GM18867 (cell line): Measurements from ENCODE around the gene DDX54.
A peak's percentile ranks its signal among the peaks of the same experiment; 100 is the strongest.

Source experiments
- ATAC-seq: cut with Tn5 transposase; IDR thresholded peaks from one replicate; pipeline ENCODE4 v1.9.1; 2021; ENCODE audit warnings: mild to moderate bottlenecking, moderate library complexity; ENCODE audit not compliant: unreplicated experiment

The DDX54 gene

DNA sequence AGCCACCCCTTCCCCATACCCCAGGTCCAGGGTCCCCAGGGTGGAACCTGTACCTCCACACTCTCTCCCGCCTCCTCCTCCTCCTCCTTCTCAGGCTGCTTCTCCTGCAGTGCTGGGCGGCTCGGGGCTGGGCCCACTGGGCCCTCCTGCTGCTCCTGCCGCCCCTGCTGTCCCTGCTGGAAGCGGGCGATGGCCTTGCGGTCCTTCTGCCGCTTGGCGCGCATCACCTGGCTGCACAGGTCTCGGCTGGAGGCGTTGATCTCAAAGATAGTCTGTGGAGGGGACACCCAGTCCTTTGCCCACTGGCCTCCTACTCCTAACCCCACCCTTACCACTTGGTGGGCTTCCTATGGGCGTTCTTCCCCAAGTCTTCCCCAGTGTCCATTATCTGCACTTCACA lies 21.3 kb downstream of the DDX54 start:
- no peak for ATAC-seq

DNA sequence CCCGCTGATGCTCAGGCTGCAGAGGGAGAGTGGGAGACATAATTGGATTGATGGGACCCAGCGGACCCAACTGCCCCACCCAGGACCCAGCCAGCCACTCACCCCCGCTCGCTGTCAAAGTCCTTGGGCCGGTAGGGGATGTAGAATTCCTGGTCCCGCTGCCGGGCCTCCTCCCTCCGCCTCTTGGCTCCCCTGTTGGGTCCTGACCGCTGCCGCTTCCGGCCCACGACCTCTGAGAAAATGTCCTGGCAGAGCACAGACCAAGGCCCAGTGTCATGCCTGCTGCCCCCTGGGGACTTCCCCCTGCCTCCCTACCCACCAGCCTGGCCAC lies 22.3 kb downstream of the DDX54 start:
- ATAC-seq, result no peak

DNA sequence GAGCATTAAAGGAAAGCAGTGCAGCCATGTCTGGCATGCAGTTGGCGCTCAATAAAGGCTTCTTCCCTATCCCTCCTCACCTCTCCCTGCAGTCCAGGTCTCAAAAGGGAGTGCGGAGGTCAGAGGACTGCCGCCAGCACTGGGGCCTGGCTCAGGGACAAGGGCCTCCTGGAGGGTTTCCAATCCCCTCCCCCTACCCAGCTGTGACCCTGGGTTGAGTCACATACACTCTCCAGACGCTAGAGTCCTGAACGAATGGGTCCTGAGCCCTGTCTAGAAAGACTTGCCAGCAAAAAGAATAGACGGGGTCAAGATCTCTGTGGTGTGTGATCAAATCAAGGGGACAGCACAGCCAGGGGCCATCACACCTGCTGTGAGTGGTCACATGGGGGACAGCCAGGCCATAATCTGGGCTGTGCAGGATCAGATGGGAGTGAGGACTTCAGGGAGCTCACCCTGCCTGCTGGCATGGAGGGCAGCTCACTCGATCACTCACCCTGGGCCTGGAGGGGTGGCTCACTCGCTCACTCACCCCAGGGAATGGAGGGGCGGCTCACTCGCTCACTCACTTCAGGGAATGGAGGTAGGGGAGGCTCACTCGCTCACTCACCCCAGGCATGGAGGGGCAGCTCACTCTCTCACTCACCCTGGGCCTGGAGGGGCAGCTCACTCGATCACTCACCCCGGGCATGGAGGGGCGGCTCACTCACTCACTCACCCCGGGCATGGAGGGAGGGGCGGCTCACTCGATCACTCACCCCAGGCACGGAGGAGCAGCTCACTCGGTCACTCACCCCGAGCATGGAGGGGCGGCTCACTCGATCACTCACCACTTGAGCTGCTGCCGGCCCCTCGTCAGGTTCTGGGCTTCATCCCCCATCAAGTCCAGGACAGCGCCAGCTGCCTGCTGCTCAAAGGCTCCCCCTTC lies 22.9 kb downstream of the DDX54 start:
- ATAC-seq, result no peak

DNA sequence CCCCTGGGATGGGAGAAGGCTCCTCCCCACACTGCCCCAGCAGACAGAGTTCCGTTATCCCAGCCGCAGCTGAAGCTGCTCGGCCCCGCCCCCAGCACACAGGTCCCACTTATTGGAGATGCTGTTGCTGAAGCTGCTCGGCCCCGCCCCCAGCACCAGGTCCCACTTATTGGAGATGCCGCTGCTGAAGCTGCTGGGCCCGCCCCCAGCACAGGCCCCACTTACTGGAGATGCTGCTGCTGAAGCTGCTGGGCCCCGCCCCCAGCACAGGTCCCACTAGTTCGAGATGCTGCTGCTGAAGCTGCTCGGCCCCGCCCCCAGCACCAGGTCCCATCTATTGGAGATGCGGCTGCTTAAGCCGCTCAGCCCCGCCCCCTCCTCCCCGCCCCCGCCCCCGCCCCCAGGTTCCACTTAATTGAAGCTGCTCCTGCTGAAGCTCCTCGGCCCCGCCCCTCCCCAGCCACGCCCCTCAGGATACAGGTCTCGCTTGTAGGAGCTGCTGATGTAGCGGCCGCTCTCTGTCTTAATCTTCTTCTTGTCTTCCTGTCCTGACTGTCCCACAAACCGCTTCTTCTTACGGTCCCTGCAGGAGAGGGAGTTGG lies 23.8 kb downstream of the DDX54 start:
- no peak for ATAC-seq

DNA sequence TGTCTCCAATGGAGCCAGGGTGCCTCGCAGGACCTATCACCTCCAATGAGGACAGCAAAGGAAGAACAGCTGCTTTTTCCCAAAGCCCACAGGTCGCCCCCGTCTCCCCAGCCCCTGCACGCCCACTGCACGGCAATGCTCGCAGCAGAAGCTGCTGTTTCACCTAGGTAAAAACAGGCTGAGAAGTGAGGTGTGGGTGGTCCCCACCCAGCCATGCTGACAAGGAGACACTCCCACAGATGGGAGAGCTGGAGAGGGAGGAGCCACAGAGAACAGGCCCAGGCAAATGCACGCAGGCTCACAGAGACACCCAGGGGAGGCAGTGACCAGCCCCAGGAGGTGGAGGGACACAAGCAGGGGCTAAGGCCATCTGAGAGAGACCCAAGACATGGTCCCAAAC lies 25.3 kb downstream of the DDX54 start:
- ATAC-seq, result no peak

DNA sequence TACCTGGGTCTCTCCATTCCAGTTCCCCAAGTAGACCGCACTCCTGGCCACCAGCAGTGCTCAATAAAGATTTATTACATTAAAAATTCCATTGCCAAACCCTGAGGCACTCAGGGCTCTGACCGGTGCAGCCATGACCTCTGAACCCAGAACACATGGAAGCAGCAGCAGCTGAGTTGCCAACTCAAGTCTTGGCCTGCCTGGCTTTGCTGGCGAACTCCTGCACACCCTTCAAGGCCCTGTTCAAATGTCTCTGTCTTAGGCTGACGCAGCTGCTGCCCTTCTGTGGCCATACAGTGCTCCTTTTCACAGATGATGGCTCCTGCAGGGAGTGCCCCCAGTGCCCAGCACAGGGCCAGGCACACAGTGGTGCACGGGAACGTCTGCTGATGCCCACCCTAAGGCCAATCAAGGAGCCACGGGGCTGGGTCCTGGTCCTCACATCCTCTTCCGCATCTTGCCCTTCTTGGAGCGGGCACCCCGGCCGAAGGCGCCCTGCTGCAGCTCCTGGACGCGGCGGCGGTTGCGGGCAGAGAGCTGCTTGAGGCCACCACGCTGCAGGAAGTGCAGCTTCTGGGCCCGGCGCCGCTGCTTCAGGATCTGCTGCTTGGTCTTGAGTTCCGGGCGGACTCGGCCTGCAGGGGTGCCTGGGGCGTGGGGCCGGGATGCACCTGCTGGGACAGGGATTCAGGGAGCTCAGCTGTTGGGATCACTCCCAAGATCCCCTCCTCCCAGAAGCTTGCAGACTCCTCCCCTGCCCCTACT lies 26.7 kb downstream of the DDX54 start:
- ATAC-seq, result no peak

DNA sequence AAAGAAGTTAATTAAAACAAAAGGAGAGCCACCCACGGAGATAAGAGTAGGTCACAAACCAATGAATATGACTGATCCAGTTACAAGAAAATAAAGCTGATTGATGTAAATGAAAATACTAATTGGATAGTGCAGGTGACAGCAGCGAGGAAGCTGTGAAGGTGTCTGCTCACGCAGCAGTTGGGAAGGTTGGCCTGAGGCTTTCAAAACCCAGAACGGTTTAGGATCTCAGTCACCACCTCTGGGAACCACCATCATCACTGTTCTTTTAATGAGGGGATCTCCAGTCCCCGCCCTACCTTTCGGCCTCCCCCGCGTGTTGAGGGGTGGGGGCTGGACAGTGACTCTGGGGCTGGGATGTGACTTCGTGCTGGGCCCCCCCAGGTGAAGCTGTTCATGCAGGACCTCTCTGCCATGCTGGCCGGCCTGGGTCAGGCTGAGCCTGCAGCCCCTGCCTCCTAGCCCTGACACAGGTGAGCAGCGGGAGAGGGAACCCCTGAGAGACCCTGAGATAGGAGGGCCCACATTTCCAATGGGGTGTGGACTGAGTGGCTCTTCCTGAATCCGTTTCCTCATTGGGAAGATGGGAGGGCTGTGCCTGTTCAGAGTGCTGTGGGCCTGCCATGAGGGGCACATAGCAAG lies 27.9 kb downstream of the DDX54 start:
- no peak for ATAC-seq

DNA sequence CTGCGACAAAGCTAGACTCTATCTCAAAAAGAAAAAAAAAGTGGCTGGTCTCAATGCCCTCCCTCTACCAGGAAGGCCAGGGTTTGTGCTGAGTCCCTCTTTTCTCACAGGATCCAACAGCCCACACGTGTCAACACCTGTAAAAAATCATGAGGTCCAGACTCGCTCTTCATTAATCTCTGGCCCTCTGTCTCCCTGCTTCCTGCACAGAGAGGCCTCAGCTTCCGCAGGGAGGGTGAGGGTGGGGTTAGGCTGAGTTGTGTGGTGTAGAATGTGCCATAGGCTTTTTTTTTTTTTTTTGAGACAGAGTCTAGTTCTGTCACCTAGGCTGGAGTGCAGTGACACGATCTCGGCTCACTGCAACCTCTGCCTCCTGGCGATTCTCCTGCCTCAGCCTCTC lies 29.6 kb downstream of the DDX54 start:
- ATAC-seq, result no peak

DNA sequence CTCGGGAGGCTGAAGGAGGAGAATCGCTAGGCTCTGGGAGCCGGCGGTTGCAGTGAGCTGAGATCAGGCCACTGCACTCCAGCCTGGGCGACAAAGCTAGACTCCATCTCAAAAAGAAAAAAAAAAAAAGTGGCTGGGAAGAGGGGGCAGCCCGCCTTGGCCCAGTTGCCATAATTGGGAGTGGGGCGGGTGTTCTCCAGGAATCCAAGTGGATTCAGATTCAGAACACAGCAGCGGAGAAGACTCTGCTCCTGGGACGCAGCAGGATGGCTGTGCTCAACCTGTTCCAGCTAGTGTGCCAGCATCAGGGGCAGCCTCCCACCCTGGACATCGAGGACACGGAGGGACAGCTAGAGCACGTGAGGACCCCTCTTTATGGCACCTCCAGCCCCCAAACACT lies 30.2 kb downstream of the DDX54 start:
- no peak for ATAC-seq

DNA sequence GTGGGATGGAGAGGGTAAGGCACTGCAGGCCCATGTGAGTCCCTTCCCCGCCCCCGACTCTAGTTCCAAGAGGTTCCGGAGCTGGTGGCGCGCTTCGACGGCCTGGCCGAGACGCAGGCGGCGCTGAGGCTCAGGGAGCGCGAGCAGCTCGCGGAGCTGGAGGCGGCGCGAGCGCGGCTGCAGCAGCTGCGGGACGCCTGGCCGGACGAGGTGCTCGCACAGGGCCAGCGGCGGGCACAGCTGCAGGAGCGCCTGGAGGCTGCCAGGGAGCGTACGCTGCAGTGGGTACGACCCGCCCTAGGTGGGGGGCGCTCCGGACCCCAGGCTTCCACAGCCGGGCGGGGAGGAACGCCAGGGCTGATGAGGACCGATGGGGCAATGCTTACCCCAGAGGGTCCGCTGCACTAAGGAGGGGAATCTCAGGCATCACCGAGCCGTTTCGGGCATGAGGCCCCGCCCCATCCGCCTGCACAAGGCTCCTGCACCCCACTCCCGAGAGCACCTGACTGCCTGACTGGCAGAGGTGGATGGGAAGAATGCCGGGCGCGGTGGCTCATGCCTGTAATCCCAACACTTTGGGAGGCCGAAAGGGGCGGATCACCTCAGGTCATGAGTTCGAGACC lies 30.8 kb downstream of the DDX54 start:
- no peak for ATAC-seq

DNA sequence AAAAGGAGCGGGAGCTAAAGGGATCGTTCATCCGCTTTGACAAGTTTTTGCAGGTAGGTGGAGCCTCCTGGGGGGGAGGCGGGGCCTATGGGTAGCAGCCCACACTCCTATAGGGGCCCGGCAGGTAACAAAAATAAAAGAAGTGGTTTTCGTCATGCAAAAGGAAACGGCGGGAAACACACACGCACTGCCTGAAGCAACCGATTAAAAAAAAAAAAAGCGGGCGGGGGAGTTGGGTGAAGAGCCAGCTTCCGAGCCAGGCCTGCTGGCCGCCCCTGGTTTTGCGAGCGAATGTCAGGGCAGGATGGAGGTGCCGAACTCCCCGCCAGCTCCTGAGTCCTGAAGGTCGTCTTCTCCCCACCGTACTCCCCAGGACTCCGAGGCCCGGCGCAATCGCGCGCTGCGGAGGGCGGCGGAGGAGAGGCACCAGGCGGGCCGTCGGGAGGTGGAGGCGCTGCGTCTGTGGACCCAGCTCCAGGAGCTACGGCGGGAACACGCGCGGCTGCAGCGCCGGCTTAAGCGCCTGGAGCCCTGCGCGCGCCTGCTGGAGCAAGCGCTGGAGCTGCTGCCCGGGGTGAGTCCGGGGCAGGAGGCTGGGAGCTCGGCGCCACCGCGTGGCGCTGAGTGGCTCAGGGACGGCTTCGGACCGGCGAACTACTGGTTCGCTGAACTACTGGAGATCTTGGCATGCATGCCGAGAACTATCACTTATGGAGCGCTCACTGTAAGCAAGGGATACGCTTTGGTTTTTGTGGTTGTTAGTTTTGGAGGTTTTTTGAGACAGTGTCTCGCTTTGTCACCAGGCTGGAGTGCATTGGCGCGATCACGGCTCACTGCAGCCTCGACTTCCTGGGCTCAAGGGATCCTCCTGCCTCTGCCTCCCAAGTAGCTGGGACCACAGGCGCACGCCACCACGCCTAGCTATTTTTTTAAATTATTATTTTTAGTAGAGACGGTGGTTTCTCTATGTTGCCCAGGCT lies 32.2 kb downstream of the DDX54 start:
- ATAC-seq, result peak; percentile 42

DNA sequence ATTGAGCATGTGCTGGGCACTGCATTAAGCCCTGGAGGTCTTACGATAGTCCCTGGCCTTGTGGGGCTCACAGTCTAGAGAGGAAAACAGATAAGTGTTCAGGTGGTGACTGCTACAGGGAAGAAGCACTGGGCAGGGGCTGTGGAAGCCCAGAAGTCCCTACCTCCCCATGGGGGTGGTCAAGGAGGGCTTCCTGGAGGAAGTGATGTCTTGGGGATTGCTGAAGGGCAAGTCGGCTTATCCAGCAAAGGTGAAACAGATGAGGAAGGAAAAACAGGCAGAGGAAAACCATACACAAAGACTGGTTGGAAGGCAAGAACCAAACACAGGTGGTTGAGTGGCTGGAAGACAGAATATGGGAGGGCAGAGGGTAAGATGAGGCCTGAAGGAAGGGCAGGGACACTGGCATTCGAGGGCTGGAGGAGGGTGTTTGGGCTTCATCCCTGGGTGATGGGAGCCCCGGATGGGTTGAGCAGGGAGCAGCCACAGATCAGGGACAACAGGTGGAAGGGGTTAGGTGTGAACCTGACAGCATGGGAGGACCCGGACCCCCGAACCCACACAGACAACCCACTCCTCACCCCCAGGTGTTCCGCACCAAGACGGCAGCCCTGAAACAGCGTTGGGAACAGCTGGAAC lies 33.0 kb downstream of the DDX54 start:
- ATAC-seq, result no peak

DNA sequence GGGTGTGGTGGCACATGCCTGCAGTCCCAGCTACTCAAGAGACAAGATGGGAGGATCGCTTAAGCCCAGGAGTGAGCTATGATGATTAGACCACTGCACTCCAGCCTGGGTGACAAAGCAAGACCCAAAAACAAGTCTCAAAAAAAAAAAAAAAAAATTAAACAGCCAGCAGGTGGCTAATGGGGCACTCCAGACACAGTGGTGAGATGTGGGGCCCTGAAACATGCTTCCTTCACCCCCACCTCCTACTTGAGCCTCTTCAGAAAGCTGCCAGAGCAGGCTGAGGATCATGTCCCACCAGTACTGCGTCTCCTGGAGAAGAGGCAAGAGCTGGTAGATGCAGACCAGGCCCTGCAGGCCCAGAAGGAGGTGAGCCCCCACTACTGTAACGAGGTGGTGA lies 33.6 kb downstream of the DDX54 start:
- no peak for ATAC-seq

DNA sequence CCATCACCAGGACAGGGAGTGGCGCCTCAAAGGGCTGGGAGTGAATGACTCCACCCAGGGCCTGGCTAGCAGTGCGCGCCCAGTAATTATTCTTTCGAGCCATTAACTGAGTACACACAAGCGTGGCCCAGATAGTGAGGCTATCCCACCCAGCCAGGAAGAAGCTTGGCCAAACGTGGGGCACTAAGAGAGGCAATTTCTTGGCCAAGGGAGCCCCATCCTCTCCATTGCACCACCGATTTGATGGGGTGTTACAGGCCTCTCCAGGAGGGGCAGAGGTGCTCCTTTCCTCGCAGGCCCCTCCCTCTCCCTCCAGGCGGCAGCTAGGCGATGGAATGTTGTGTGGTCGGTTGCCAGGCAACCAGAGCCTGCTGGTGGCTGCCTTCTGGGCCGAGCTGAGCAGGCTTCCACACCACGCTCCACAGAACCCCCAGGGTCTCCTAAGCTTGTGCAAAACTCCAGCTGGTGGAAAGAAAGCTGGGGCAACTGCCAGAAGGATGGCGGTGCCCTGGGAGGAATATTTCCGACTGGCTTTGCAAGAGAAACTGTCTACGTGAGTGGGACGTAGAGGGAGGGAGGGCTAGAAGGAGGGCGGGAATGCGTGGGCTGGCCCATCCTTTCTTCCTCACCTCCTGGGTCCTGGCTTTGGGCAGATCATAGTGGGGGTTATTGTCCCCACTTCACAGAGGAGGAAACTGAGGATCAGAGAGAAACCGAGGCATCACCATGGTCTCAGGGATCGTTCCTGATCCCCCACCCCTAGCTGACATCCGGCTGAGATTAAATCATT lies 35.7 kb downstream of the DDX54 start, which contains the start of gene CFAP73:
Gene CFAP73 (plus strand): TSS at position 364 of the 790 bp plus-strand sequence. CDS start 134 bp downstream, at position 498.
- ATAC-seq, result no peak

DNA sequence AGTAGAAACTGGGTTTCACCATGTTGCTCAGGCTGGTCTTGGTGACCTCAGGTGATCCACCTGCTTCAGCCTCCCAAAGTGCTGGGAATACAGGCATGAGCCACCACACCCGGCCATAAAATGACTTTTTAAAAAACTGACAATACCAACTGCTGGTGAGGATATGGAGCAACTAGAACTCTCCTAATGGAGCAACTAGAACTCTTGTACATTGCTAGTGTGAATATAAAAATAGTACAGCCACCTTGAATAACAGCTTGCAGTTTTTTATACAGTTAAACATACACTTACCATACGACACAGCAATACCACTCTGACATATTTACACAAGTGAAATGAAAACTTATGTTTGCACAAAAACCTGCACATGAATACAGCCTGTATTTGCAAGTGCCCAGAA lies 38.3 kb downstream of the DDX54 start:
- no peak for ATAC-seq

DNA sequence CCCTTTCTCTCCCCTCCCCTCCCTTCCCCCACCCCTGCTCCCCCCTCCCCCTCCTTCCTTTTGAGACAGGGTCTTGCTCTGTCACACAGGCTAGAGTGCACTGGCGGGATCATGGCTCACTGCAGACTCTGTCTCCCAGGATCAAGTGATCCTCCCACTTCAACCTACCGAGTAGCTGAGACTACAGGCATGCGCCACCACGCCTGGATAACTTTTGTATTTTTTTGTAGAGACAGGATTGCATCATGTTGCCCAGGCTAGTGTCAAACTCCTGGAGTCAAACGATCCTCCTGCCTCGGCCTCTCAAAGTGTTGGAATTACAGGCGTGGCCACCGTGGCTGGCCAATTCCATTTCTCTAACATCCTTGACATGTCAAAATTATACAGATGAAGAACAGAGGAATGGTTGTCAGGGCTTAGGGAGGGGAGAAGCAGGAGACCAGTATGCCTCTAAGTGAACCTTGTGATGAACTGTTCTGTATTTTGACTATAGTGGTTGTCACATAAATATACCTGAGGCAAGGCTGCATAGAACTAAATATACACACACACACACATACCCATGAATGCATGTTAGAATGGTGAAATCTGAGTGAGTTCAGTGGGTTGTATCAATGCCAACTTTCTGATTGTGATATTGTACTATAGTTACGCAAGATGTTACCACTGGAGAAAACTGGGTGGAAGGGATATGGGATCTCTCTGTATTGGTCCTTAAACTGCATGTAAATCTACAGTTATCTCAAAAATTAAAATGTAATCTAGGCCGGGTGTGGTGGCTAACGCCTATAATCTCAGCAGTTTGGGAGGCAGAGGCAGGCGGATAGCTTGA lies 39.3 kb downstream of the DDX54 start:
- no peak for ATAC-seq

DNA sequence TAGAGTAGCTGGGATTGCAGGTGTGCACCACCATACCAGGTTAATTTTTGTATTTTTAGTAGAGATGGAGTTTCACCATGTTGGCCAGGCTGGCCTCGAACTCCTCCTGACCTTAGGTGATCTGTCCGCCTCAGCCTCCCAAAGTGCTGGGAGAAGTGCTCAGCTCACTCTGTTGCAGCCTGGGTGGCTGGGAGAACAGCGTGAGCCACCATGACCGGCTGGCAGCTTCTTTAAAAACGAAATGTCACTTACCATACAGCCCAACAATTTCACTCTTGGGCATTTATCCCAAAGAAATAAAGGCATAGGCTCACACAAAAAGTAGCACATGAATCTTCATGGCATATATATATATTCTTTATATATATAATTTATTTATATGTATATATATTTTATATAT lies 40.5 kb downstream of the DDX54 start:
- no peak for ATAC-seq

DNA sequence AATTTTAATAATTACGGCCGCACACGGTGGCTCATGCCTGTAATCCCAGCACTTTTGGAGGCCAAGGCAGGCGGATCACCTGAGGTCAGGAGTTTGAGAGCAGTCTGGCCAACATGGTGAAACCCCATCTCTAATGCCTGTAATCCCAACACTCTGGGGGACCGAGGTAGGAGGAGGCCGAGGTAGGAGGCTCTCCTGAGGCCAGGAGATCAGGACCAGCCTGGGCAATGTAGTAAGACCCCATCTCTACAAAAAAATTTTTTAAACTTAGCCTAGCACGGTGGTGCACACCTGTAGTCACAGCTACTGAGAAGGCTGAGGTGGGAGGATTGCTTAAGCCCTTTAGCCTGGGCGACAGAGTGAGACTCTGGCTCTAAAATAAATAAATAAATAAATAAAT lies 41.3 kb downstream of the DDX54 start:
- ATAC-seq, result no peak
